CD8-positive, alpha-beta memory T cell (primary cell): ENCODE measurements around the gene TACO1. TPM values are rescaled to one million over a fixed set of nuclear protein-coding genes. Genes with fewer than 3 reads are reported as not detected.

Source experiments
- CTCF ChIA-PET: fragments of 350-600 bp; sonication (Branson Sonifier 250); formaldehyde crosslinking; loops from one replicate; lab custom pipeline; 2021; ENCODE audit warnings: antibody characterized with exemption; lab: Charles Lee
- POLR2A ChIA-PET: fragments of 350-600 bp; sonication (Branson Sonifier 250); formaldehyde crosslinking; loops from one replicate; lab custom pipeline; 2021; ENCODE audit warnings: antibody characterized with exemption; lab: Charles Lee
- DNase-seq, 5 donors: peaks; one replicate each; pipeline versions ENCODE4 v3.0.0 to v3.0.0-alpha.2; 2020 to 2022; ENCODE audit warnings: mixed read lengths in 1 of 5
- H3K27ac ChIP-seq: one replicate; pipeline ENCODE4 v1.7.0; 2013; ENCODE audit warnings: low read depth, mild to moderate bottlenecking, low read length, moderate library complexity
- H3K27me3 ChIP-seq: 2 replicates; pipeline ENCODE4 v1.7.0; 2013; ENCODE audit warnings: low read length, mild to moderate bottlenecking; ENCODE audit not compliant: insufficient read depth, poor library complexity, severe bottlenecking
- H3K36me3 ChIP-seq: 2 replicates; pipeline ENCODE4 v1.7.0; 2013; ENCODE audit warnings: mild to moderate bottlenecking, low read length, moderate library complexity; ENCODE audit not compliant: insufficient read depth
- H3K4me1 ChIP-seq: 2 replicates; pipeline ENCODE4 v1.7.0; 2013; ENCODE audit warnings: mild to moderate bottlenecking, low read length, moderate library complexity; ENCODE audit not compliant: insufficient read depth
- H3K4me3 ChIP-seq: 2 replicates; pipeline ENCODE4 v1.7.0; 2013; ENCODE audit warnings: mild to moderate bottlenecking, low read length
- H3K9me3 ChIP-seq: 2 replicates; pipeline ENCODE4 v1.7.0; 2013; ENCODE audit warnings: mild to moderate bottlenecking, low read length
- H3K27ac Mint-ChIP-seq, 8 donors: one replicate each; pipeline ENCODE4 v1.8.0; 2020 to 2021; ENCODE audit warnings: mixed read lengths in 8 of 8, mild to moderate bottlenecking in 6 of 8, inconsistent platforms in 3 of 8, moderate library complexity in 3 of 8
- H3K27me3 Mint-ChIP-seq, 2 donors: one replicate each; pipeline ENCODE4 v1.8.0; 2020 to 2021; ENCODE audit warnings: mixed read lengths in 2 of 2, mild to moderate bottlenecking in 1 of 2, moderate library complexity in 1 of 2
- H3K36me3 Mint-ChIP-seq, 3 donors: one replicate each; pipeline ENCODE4 v1.8.0; 2020 to 2021; ENCODE audit warnings: mixed read lengths in 3 of 3, inconsistent platforms in 1 of 3, mild to moderate bottlenecking in 1 of 3
- H3K4me1 Mint-ChIP-seq, 3 donors: one replicate each; pipeline ENCODE4 v1.8.0; 2020 to 2021; ENCODE audit warnings: mixed read lengths in 3 of 3, inconsistent platforms in 1 of 3, mild to moderate bottlenecking in 1 of 3
- H3K4me3 Mint-ChIP-seq, 7 donors: one replicate each; pipeline ENCODE4 v1.8.0; 2020 to 2021; ENCODE audit warnings: mixed read lengths in 7 of 7, mild to moderate bottlenecking in 6 of 7, moderate library complexity in 4 of 7, inconsistent platforms in 2 of 7
- H3K9me3 Mint-ChIP-seq, 5 donors: one replicate each; pipeline ENCODE4 v1.8.0; 2020 to 2022; ENCODE audit warnings: mixed read lengths in 5 of 5, mild to moderate bottlenecking in 3 of 5, moderate library complexity in 2 of 5, inconsistent platforms in 1 of 5
- polyA plus RNA-seq: library from polyadenylated mRNA; unstranded; fragments of 300-500 nt; fragmentation: Illumina TruSeq; gene quantifications from one replicate; pipeline ENCODE4 v1.2.3, GENCODE V29; 2021
- total RNA-seq, 2 experiments: library from RNA; stranded (reverse); gene quantifications; one replicate each; pipeline ENCODE4 v1.2.3, GENCODE V29; 2021

The TACO1 gene
- total and polyA plus RNA-seq, 3 experiments from 2014 or later: 18.3 to 40.0 (median 35.9) TPM

DNA sequence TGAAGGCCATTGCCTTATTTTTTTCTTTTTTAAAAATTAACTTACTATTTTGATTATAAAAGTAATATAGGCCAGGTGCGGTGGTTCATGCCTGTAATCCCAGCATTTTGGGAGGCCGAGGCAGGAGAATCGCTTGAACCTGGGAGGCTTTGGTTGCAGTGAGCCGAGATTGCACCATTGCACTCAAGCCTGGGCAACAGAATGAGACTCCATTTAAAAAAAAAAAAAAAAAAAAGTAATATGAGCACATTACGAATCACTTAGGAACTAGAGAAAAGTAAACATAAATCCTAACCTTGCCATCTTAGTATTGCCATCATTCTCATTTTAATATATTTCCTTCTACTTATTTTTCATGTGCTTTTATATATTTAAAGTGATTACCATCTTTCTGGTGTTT, 12.9 kb upstream of the TACO1 start:
- DNase-seq: no peak
- Histone ChIP-seq H3K4me1 (peaks cover 12% of the 10 kb centered on the region), H3K4me3 (no peak overlapping the region), H3K9me3 (no peaks in the 10 kb centered on the region), H3K27me3 (no peaks in the 10 kb centered on the region), H3K36me3 (peaks cover 55% of the 10 kb centered on the region), H3K27ac (no peak overlapping the region)
- Mint-ChIP-seq H3K36me3 (peaks cover 14 to 82% (median 28%) of the 10 kb centered on the region in 3 donors), H3K27me3 (no peaks in the 10 kb centered on the region), H3K4me3 (no peak overlapping the region), H3K27ac (no peak overlapping the region), H3K4me1 (peaks cover 19 to 24% (median 20%) of the 10 kb centered on the region in 3 donors), H3K9me3 (no peaks in the 10 kb centered on the region)
- CTCF ChIA-PET: interaction anchor here (1.0 kb wide), 1 partner anchor 930 kb away, joined by 3 read pairs; no protein-coding TSS in a partner anchor
- POLR2A ChIA-PET: interaction anchor here (0.7 kb wide), 1 partner anchor 36 kb away, joined by 4 read pairs; no protein-coding TSS in a partner anchor

DNA sequence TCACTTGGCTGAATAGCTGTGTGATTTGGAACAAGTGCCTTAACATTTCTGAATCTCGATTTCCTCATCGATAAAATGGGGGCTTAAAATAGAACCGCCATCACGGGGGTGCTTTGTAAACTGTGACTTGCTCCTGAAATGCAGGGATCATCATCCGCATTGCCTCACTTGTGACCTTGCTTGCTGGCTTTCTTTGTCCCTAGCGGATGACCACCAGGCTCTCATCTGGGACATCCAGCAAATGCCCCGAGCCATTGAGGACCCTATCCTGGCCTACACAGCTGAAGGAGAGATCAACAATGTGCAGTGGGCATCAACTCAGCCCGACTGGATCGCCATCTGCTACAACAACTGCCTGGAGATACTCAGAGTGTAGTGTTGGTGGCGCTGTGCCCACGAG, 11.9 kb upstream of the TACO1 start:
- no peak overlapping the region for H3K27ac ChIP-seq
- Mint-ChIP-seq H3K4me1 (peaks cover 21 to 33% (median 28%) of the 10 kb centered on the region in 3 donors), H3K9me3 (no peaks in the 10 kb centered on the region), H3K27me3 (no peaks in the 10 kb centered on the region), H3K36me3 (peaks cover 8 to 80% (median 28%) of the 10 kb centered on the region in 3 donors), H3K27ac (peak overlapping the region in 3 of 8 donors; percentile 31 to 77 (median 42)), H3K4me3 (no peak overlapping the region)
- ChIA-PET POLR2A (interaction anchor here (0.6 kb wide), 1 partner anchor 173 kb away, joined by 4 read pairs; no protein-coding TSS in a partner anchor), CTCF (no interaction called here)
- DNase-seq: no peak
- H3K36me3 ChIP-seq: peaks cover 48% of the 10 kb centered on the region
- no peaks in the 10 kb centered on the region for H3K9me3 ChIP-seq
- peaks cover 12% of the 10 kb centered on the region for H3K4me1 ChIP-seq
- no peaks in the 10 kb centered on the region for H3K27me3 ChIP-seq
- no peak overlapping the region for H3K4me3 ChIP-seq

DNA sequence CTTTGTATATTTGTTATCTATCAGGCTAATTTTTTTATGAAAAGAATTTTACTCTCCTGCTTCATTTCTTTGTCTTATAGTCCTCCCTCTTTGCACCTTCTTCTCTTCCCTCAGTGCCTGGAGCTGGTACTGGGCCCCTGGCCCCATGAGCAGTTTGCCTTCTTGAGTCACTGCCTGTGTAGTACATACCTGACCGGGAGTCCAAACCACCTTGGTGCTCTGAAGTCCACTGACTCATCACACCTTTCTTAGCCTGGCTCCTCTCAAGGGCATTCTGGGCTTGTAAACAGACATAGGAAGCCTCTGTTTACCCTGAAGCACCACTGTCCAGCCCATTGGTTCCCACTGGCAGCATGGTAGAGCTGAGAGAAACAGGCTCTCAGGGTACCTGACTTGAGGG, 11.0 kb upstream of the TACO1 start:
- peak overlapping the region in 1 of 8 donors; percentile 83 for H3K27ac Mint-ChIP-seq
- H3K9me3 Mint-ChIP-seq: no peaks in the 10 kb centered on the region
- H3K36me3 Mint-ChIP-seq: peaks cover 8 to 78% (median 31%) of the 10 kb centered on the region in 3 donors
- no peak overlapping the region for H3K4me3 ChIP-seq
- H3K4me1 ChIP-seq: peaks cover 12% of the 10 kb centered on the region
- no peaks in the 10 kb centered on the region for H3K27me3 ChIP-seq
- no peak overlapping the region for H3K27ac ChIP-seq
- CTCF ChIA-PET: interaction anchor here (1.1 kb wide), 1 partner anchor 18 kb away, joined by 3 read pairs; no protein-coding TSS in a partner anchor
- H3K36me3 ChIP-seq: peaks cover 45% of the 10 kb centered on the region
- POLR2A ChIA-PET: no interaction called here
- no peaks in the 10 kb centered on the region for H3K9me3 ChIP-seq
- peaks cover 21 to 29% (median 24%) of the 10 kb centered on the region in 3 donors for H3K4me1 Mint-ChIP-seq
- no peaks in the 10 kb centered on the region for H3K27me3 Mint-ChIP-seq
- no peak overlapping the region for H3K4me3 Mint-ChIP-seq
- DNase-seq: no peak

DNA sequence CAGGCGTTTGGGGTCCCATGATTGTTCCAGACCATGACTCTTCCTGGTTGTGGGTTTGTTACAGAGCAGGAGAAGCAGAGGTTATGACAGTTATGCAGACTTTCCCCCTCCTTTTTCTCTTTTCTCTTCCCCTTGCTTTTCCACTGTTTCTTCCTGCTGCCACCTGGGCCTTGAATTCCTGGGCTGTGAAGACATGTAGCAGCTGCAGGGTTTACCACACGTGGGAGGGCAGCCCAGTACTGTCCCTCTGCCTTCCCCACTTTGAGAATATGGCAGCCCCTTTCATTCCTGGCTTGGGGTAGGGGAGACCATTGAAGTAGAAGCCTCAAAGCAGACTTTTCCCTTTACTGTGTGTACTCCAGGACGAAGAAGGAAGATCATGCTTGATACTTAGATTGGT, 7.9 kb upstream of the TACO1 start:
- peaks cover 8 to 59% (median 18%) of the 10 kb centered on the region in 3 donors for H3K36me3 Mint-ChIP-seq
- DNase-seq: no peak
- H3K9me3 Mint-ChIP-seq: no peaks in the 10 kb centered on the region
- peaks cover 26 to 36% (median 29%) of the 10 kb centered on the region in 3 donors for H3K4me1 Mint-ChIP-seq
- no peak overlapping the region for H3K4me3 ChIP-seq
- H3K36me3 ChIP-seq: peaks cover 28% of the 10 kb centered on the region
- H3K27me3 ChIP-seq: no peaks in the 10 kb centered on the region
- CTCF ChIA-PET: interaction anchor here (2.4 kb wide), 1 partner anchor 19 kb away, joined by 9 read pairs; no protein-coding TSS in a partner anchor
- H3K27me3 Mint-ChIP-seq: no peaks in the 10 kb centered on the region
- POLR2A ChIA-PET: no interaction called here
- H3K27ac Mint-ChIP-seq: peak overlapping the region in 3 of 8 donors; percentile 52 to 78 (median 55)
- H3K4me3 Mint-ChIP-seq: no peak overlapping the region
- no peaks in the 10 kb centered on the region for H3K9me3 ChIP-seq
- no peak overlapping the region for H3K27ac ChIP-seq
- peaks cover 12% of the 10 kb centered on the region for H3K4me1 ChIP-seq

DNA sequence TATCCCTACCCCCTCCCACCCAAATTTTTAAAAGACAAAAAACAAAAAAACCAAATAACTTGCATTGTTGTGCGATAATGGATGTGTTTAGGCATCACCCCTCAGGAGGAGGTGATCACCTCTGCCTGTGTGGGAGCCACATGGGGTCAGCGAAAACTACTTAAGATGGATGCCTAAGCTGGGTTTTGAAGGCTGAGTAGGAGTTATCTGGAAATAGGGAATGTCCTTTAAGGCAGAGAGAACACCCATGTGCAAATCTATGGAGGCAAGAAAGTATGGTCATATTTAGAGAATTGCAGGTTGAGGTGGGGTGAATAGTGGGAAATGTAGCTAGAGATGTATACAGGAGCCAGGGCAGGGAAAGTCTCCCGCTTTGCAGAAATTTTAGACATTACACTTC, 5.6 kb upstream of the TACO1 start:
- no peaks in the 10 kb centered on the region for H3K27me3 ChIP-seq
- peaks cover 29% of the 10 kb centered on the region for H3K4me1 ChIP-seq
- no peak overlapping the region for H3K27ac ChIP-seq
- Mint-ChIP-seq H3K27ac (peak overlapping the region in 3 of 8 donors; percentile 3 to 44 (median 43)), H3K4me3 (no peak overlapping the region), H3K4me1 (peaks cover 39 to 53% (median 49%) of the 10 kb centered on the region in 3 donors), H3K36me3 (peaks cover 0 to 40% (median 11%) of the 10 kb centered on the region in 3 donors), H3K9me3 (no peaks in the 10 kb centered on the region), H3K27me3 (no peaks in the 10 kb centered on the region)
- H3K9me3 ChIP-seq: no peaks in the 10 kb centered on the region
- no peak overlapping the region for H3K4me3 ChIP-seq
- H3K36me3 ChIP-seq: peaks cover 8% of the 10 kb centered on the region
- no peak for DNase-seq
- CTCF ChIA-PET: interaction anchor here (1.9 kb wide), 1 partner anchor 17 kb away, joined by 6 read pairs; no protein-coding TSS in a partner anchor
- POLR2A ChIA-PET: interaction anchor here (0.7 kb wide), 1 partner anchor 13 kb away, joined by 3 read pairs; no protein-coding TSS in a partner anchor

DNA sequence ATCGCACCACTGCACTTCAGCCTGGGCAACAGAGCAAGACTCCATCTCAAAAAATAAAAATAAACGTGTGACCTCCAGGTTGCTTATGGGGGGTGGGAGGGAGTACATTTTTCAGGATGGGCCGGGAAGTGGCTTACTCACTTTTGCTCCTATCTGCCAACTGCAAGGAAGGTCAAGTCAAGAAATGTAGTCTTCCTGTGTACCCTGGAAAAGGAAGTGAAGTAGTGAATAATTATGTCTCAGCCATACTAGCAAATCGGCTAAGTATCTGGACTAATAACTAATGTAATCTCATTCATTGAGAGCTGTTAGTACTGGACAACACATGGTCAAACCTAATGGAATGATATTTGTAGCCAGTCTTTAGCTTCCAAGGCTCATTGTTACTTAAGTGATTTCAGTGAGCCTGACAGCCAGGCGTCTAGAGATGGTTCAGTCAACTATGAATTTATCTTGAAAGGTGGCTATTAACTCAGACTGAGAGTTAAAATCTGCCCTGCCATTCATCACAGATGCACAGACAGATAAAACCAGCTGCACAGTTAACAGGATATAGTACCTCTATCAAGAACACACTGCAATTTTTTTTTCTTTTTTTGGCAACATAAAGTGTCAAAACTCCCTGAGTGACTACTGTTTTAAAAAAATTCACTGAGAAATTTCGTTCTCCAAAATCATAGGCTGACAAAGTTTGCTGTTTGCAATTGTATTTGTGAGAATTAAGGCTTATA, 3.7 kb upstream of the TACO1 start:
- Mint-ChIP-seq H3K27ac (peak overlapping the region; percentile 56 to 97 (median 86)), H3K27me3 (no peaks in the 10 kb centered on the region), H3K9me3 (no peaks in the 10 kb centered on the region), H3K36me3 (peaks cover 0 to 28% (median 3%) of the 10 kb centered on the region in 3 donors), H3K4me1 (peaks cover 52 to 67% (median 62%) of the 10 kb centered on the region in 3 donors), H3K4me3 (peak overlapping the region; percentile 9 to 70 (median 63))
- Histone ChIP-seq H3K4me1 (peaks cover 43% of the 10 kb centered on the region), H3K27ac (no peak overlapping the region), H3K36me3 (peaks cover 3% of the 10 kb centered on the region), H3K27me3 (no peaks in the 10 kb centered on the region), H3K9me3 (no peaks in the 10 kb centered on the region), H3K4me3 (no peak overlapping the region)
- peak in 1 of 5 donors; percentile 39 for DNase-seq
- POLR2A ChIA-PET: interaction anchor here (0.5 to 1.4 kb wide), 2 partner anchors 14 to 162 kb away, joined by 3 to 6 read pairs; no protein-coding TSS in a partner anchor
- CTCF ChIA-PET: interaction anchor here (1.2 to 1.6 kb wide), 5 partner anchors 15 to 171 kb away, joined by 3 to 5 read pairs (median 3); no protein-coding TSS in a partner anchor

DNA sequence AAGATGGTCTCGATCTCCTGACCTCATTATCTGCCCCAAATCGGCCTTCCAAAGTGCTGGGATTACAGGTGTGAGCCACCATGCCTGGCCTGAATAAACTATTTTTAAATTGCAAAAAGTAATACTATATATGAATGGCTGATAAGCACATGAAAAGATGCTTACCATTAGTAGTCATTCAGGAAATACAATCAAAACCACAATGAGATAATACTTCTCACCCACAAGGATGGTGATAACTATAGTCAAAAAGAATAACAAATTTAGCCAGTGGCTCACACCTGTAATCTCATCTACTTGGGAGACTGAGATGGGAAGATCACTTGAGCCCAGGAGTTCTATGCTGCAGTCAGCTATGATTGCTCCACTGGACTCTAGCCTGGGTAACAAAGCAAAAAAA, 2.4 kb upstream of the TACO1 start:
- Histone ChIP-seq H3K4me3 (no peak overlapping the region), H3K9me3 (no peaks in the 10 kb centered on the region), H3K27ac (no peak overlapping the region), H3K27me3 (no peaks in the 10 kb centered on the region), H3K36me3 (peaks cover 3% of the 10 kb centered on the region), H3K4me1 (peaks cover 45% of the 10 kb centered on the region)
- DNase-seq: peak in 1 of 5 donors; percentile 54
- no peaks in the 10 kb centered on the region for H3K9me3 Mint-ChIP-seq
- H3K4me3 Mint-ChIP-seq: peak overlapping the region; percentile 54 to 79 (median 62)
- H3K36me3 Mint-ChIP-seq: peaks cover 0 to 22% (median 4%) of the 10 kb centered on the region in 3 donors
- peak overlapping the region; percentile 56 to 90 (median 76) for H3K27ac Mint-ChIP-seq
- ChIA-PET POLR2A (interaction anchor here (0.6 to 1.0 kb wide), 2 partner anchors 12 to 124 kb away, joined by 3 to 4 read pairs; no protein-coding TSS in a partner anchor), CTCF (interaction anchor here (1.2 to 1.4 kb wide), 2 partner anchors 14 to 47 kb away, joined by 3 to 4 read pairs; no protein-coding TSS in a partner anchor)
- peaks cover 50 to 65% (median 57%) of the 10 kb centered on the region in 3 donors for H3K4me1 Mint-ChIP-seq
- H3K27me3 Mint-ChIP-seq: no peaks in the 10 kb centered on the region
